Gastrocnemius medialis (tissue), 4 donors: ENCODE data around the gene ISOC2.

Experiments
- CTCF ChIP-seq, 5 experiments: fragments of 450-650 bp in 3 of 5; fragments of 200-600 bp in 2 of 5; sonication (generic) in 2 of 5; IDR thresholded peaks in 4 of 5; conservative IDR thresholded peaks in 1 of 5; 1 replicate in 4 of 5; 2 replicates in 1 of 5; pipeline ENCODE4 v1.5.1; 2016 to 2019; ENCODE audit warnings: antibody characterized with exemption in 5 of 5, mild to moderate bottlenecking in 3 of 5, moderate library complexity in 3 of 5
- POLR2A ChIP-seq, 2 donors: fragments of 450-650 bp; IDR thresholded peaks; one replicate each; pipeline ENCODE4 v1.6.1; 2017; ENCODE audit warnings: antibody characterized with exemption in 2 of 2, mild to moderate bottlenecking in 2 of 2, moderate library complexity in 2 of 2

- TF ChIP-seq POLR2A (IDR thresholded peaks at IDR 0.05) (no peak), CTCF (IDR thresholded peaks at IDR 0.05 in 4 of 5, conservative IDR thresholded peaks at IDR 0.05 in 1 of 5) (no peak)
These were observed 27.0 kb downstream of the ISOC2 start for GRCh38 chr19:55434356-55434919.
